SK-N-SH (cell line): ENCODE results near the gene ABHD10. TPM values are rescaled to one million over a fixed set of nuclear protein-coding genes. Genes with fewer than 3 reads are reported as not detected.
A peak's percentile ranks its signal among the peaks of the same experiment; 100 is the strongest.

Source experiments
- CTCF ChIA-PET: fragments of 300-600, 350-600 bp; formaldehyde crosslinking; extraction: SDS; loops from one replicate; lab custom pipeline; 2021; lab: Yijun Ruan, JAX
- POLR2A ChIA-PET: fragments of 350-600 bp; sonication (Branson Sonifier 250); formaldehyde crosslinking; extraction: SDS; loops from one replicate; lab custom pipeline; 2020; ENCODE audit warnings: antibody characterized with exemption, inconsistent platforms; lab: Yijun Ruan, JAX
- DNase-seq: peaks from one replicate; pipeline ENCODE4 v3.0.0; 2012
- H2AFZ ChIP-seq: fragments of 200-600 bp; sonication (generic); 2 replicates; pipeline ENCODE4 v1.8.1; 2016; ENCODE audit warnings: antibody characterized with exemption, mild to moderate bottlenecking, low read depth
- H3F3A ChIP-seq: fragments of 200-600 bp; sonication (generic); replicated peaks from 2 replicates; pipeline ENCODE3; 2016; ENCODE audit warnings: antibody characterized with exemption, mild to moderate bottlenecking; ENCODE audit not compliant: insufficient read depth
- H3K27ac ChIP-seq, 2 experiments: fragments of 200-500 bp in 1 of 2; fragments of 200-600 bp in 1 of 2; sonication (Bioruptor generic) in 1 of 2; sonication (generic), shearing (Covaris generic) in 1 of 2; 2 replicates each; pipeline versions ENCODE4 v1.5.1 to v1.6.1; 2014 to 2016; ENCODE audit warnings: low read depth in 2 of 2, inconsistent platforms in 1 of 2, low read length in 1 of 2, mild to moderate bottlenecking in 1 of 2, mixed read lengths in 1 of 2
- H3K27me3 ChIP-seq: fragments of 200-600 bp; sonication (generic), shearing (Covaris generic); 2 replicates; pipeline ENCODE4 v1.6.1; 2016; ENCODE audit warnings: mixed run types; ENCODE audit not compliant: insufficient read depth
- H3K36me3 ChIP-seq, 2 experiments: fragments of 200-500 bp in 1 of 2; fragments of 200-600 bp in 1 of 2; sonication (Bioruptor generic) in 1 of 2; sonication (generic) in 1 of 2; replicated peaks in 1 of 2; 2 replicates each; pipeline versions ENCODE3 to v1.5.1; 2014 to 2016; ENCODE audit warnings: low read length in 1 of 2, mild to moderate bottlenecking in 1 of 2; ENCODE audit not compliant: insufficient read depth in 2 of 2, control insufficient read depth in 1 of 2
- H3K4me1 ChIP-seq, 2 experiments: fragments of 200-500 bp in 1 of 2; fragments of 200-600 bp in 1 of 2; sonication (Bioruptor generic) in 1 of 2; sonication (generic), shearing (Covaris generic) in 1 of 2; 2 replicates each; pipeline versions ENCODE4 v1.5.1 to v1.6.1; 2014 to 2016; ENCODE audit warnings: low read depth in 1 of 2, low read length in 1 of 2, mixed run types in 1 of 2; ENCODE audit not compliant: insufficient read depth in 2 of 2, control insufficient read depth in 1 of 2
- H3K4me2 ChIP-seq: fragments of 200-600 bp; sonication (generic), shearing (Covaris generic); 2 replicates; pipeline ENCODE4 v1.6.1; 2017; ENCODE audit warnings: mixed run types
- H3K4me3 ChIP-seq, 2 experiments: fragments of 200-500 bp in 1 of 2; fragments of 200-600 bp in 1 of 2; sonication (Bioruptor generic) in 1 of 2; sonication (generic), shearing (Covaris generic) in 1 of 2; 2 replicates each; pipeline versions ENCODE4 v1.5.1 to v1.8.1; 2014 to 2016; ENCODE audit warnings: low read depth in 2 of 2, inconsistent platforms in 1 of 2, low read length in 1 of 2, mild to moderate bottlenecking in 1 of 2, mixed read lengths in 1 of 2, moderate library complexity in 1 of 2
- H3K79me2 ChIP-seq: fragments of 200-600 bp; sonication (generic); 2 replicates; pipeline ENCODE4 v1.8.1; 2017; ENCODE audit warnings: mild to moderate bottlenecking; ENCODE audit not compliant: insufficient read depth
- H3K9ac ChIP-seq: fragments of 200-600 bp; sonication (generic); 2 replicates; pipeline ENCODE4 v1.6.1; 2017; ENCODE audit warnings: mixed run types
- H3K9me2 ChIP-seq: fragments of 200-600 bp; sonication (generic); 2 replicates; pipeline ENCODE4 v1.6.1; 2017; ENCODE audit warnings: mixed run types
- H3K9me3 ChIP-seq: fragments of 200-600 bp; sonication (generic); 2 replicates; pipeline ENCODE4 v1.6.1; 2017; ENCODE audit warnings: mixed run types, mild to moderate bottlenecking, moderate library complexity
- H4K20me1 ChIP-seq: fragments of 200-600 bp; sonication (generic); 2 replicates; pipeline ENCODE4 v1.6.1; 2017; ENCODE audit warnings: mild to moderate bottlenecking, mixed run types; ENCODE audit not compliant: insufficient read depth
- CHD2 ChIP-seq: fragments of 150-350 bp; IDR thresholded peaks from 2 replicates; pipeline ENCODE4 v1.6.1; 2018; ENCODE audit warnings: low read length; ENCODE audit not compliant: partially characterized antibody
- ELF1 ChIP-seq: IDR thresholded peaks from 2 replicates; pipeline ENCODE4 v1.4.0; 2012
- EP300 ChIP-seq, 2 experiments: IDR thresholded peaks; 2 replicates each; pipeline versions ENCODE4 v1.4.0 to v1.6.1; 2012; ENCODE audit warnings: borderline replicate concordance in 1 of 2, low read depth in 1 of 2, low read length in 1 of 2
- EZH2phosphoT487 ChIP-seq: fragments of 200-600 bp; sonication (generic); IDR thresholded peaks from 2 replicates; pipeline ENCODE4 v1.6.1; 2017; ENCODE audit warnings: low read depth, mixed run types, mild to moderate bottlenecking, antibody characterized with exemption, moderate library complexity, borderline replicate concordance
- FOSL2 ChIP-seq: IDR thresholded peaks from 2 replicates; pipeline ENCODE4 v1.4.0; 2012; ENCODE audit warnings: low read depth, mild to moderate bottlenecking, moderate library complexity, borderline replicate concordance
- FOXM1 ChIP-seq: IDR thresholded peaks from 2 replicates; pipeline ENCODE4 v1.4.0; 2012; ENCODE audit warnings: low read depth, mild to moderate bottlenecking
- MEF2A ChIP-seq: IDR thresholded peaks from 2 replicates; pipeline ENCODE4 v1.4.0; 2012; ENCODE audit warnings: low read depth, borderline replicate concordance
- NRF1 ChIP-seq: IDR thresholded peaks from 2 replicates; pipeline ENCODE4 v1.6.1; 2012; ENCODE audit warnings: low read depth, mild to moderate bottlenecking, low read length
- POLR2AphosphoS5 ChIP-seq: IDR thresholded peaks from 2 replicates; pipeline ENCODE4 v1.6.1; 2012; ENCODE audit warnings: low read depth, low read length
- RAD21 ChIP-seq: IDR thresholded peaks from 2 replicates; pipeline ENCODE4 v1.6.1; 2012; ENCODE audit warnings: mild to moderate bottlenecking, low read length
- RCOR1 ChIP-seq: fragments of 150-350 bp; IDR thresholded peaks from 2 replicates; pipeline ENCODE4 v1.6.1; 2017; ENCODE audit warnings: antibody characterized with exemption, low read length
- RFX5 ChIP-seq: IDR thresholded peaks from 2 replicates; pipeline ENCODE4 v1.6.1; 2012; ENCODE audit warnings: mild to moderate bottlenecking, improper control_type of control experiment, low read length
- SIN3A ChIP-seq: IDR thresholded peaks from 2 replicates; pipeline ENCODE4 v1.6.1; 2012; ENCODE audit warnings: low read depth, mild to moderate bottlenecking, low read length, moderate library complexity, borderline replicate concordance
- SMC3 ChIP-seq: IDR thresholded peaks from 2 replicates; pipeline ENCODE4 v1.6.1; 2012; ENCODE audit warnings: low read depth, low read length, improper control_type of control experiment
- TAF1 ChIP-seq: IDR thresholded peaks from 2 replicates; pipeline ENCODE4 v1.6.1; 2012; ENCODE audit warnings: low read depth, mild to moderate bottlenecking, low read length, moderate library complexity, borderline replicate concordance
- TCF12 ChIP-seq: IDR thresholded peaks from 2 replicates; pipeline ENCODE4 v1.4.0; 2012
- TEAD4 ChIP-seq: IDR thresholded peaks from 2 replicates; pipeline ENCODE4 v1.4.0; 2012; ENCODE audit warnings: mild to moderate bottlenecking, borderline replicate concordance; ENCODE audit not compliant: insufficient read depth
- YY1 ChIP-seq: IDR thresholded peaks from 2 replicates; pipeline ENCODE4 v1.4.0; 2012; ENCODE audit warnings: low read depth, mild to moderate bottlenecking
- WGBS: methylation state at CpG from one replicate; pipeline ENCODE4 v1.1.6; 2017; ENCODE audit warnings: low lambda C conversion rate; 5-methylcytosine and 5-hydroxymethylcytosine counted together
- polyA plus RNA-seq, 3 experiments: library from polyadenylated mRNA; depleted of rRNA; stranded (reverse); fragments of >200 nt; gene quantifications; 2 replicates each; pipeline ENCODE4 v1.2.3, GENCODE V29; 2012
- TF ChIP-seq, protein P1 (sequence below): IDR thresholded peaks from 2 replicates; pipeline ENCODE4 v1.4.0; 2012; ENCODE audit warnings: low read depth, borderline replicate concordance
- TF ChIP-seq, protein P2 (sequence below): IDR thresholded peaks from 2 replicates; pipeline ENCODE4 v1.4.0; 2012; ENCODE audit warnings: low read depth, borderline replicate concordance
- TF ChIP-seq, protein P3 (sequence below): fragments of 150-350 bp; IDR thresholded peaks from 2 replicates; pipeline ENCODE4 v1.6.1; 2016; ENCODE audit warnings: mild to moderate bottlenecking, low read depth, low read length
- TF ChIP-seq, protein P4 (sequence below): fragments of 150-350 bp; IDR thresholded peaks from 2 replicates; pipeline ENCODE4 v1.6.1; 2017; ENCODE audit warnings: antibody characterized with exemption, low read length, low read depth, borderline replicate concordance
- TF ChIP-seq, protein P5 (sequence below): fragments of 200-600 bp; sonication (generic); IDR thresholded peaks from 2 replicates; pipeline ENCODE4 v1.6.1; 2017; ENCODE audit warnings: antibody characterized with exemption, mild to moderate bottlenecking, moderate library complexity
- TF ChIP-seq, protein P6 (sequence below): IDR thresholded peaks from 2 replicates; pipeline ENCODE4; 2012

ABHD10 gene
- polyA plus RNA-seq (2012; rRNA removed) = 14.8 and 18.3 TPM in 2 replicates
- polyA plus RNA-seq (2012; cell fraction: cytosol; rRNA removed) = 21.0 and 22.0 TPM in 2 replicates
- 6.4 and 16.8 TPM in 2 replicates for polyA plus RNA-seq (2012; cell fraction: nucleus; rRNA removed)

DNA sequence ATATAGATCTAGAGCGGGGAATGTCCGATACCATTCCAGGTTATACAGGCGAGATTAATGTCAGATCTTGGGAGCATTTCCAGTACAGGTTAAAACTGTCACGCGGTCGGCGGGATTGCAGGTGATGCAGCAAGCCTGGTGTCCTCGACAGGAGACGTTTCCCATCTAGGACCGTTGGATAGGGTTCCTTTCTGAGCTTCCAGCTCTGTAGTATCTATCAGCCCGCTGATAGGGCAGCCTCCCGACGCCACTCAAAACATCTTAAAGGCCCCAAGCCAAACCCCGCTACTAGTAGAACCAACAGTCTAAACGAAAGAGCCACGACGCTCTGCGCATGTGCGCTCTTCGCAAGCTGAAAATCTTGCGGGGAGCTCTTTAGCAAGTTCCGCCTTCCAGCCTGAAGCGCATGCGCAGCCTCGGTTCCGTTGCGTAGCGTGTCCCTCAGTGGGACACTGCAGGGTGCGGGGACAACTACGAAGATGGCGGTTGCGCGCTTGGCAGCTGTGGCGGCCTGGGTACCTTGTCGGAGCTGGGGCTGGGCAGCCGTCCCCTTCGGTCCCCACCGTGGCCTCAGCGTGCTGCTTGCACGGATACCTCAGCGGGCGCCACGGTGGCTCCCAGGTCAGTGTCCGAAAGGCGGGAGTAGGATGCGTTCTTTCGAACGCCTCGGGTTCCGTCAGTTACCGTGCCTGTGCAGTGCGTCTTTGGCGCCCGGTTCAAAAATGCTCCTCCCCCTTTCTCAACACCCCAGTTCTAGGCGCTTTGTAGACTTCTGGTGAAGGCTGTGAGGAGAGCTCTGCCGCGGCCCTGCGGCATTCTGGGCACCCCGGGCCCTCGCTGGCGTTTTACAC is at the start of gene ABHD10:
TSS of gene ABHD10 (plus strand) at position 444 of the 851 bp plus-strand sequence. CDS start at position 480, 36 bp downstream.
- H4K20me1 ChIP-seq = no peaks in the 10 kb centered on the region
- H3K27me3 ChIP-seq = no peaks in the 10 kb centered on the region
- peaks cover 8 to 12% of the 10 kb centered on the region in 2 experiments; a peak in 3 of 4 replicates for H3K4me1 ChIP-seq
- DNase-seq = peak; percentile 90
- H3K4me2 ChIP-seq = peak within 1 kb of the TSS; percentile 80
- H3K9me2 ChIP-seq = no peaks in the 10 kb centered on the region
- H3F3A ChIP-seq = peaks cover 36% of the 10 kb centered on the region
- peaks cover 48% of the 10 kb centered on the region for H3K79me2 ChIP-seq
- peak within 1 kb of the TSS; percentile 84 to 92 for H3K4me3 ChIP-seq
- H3K9ac ChIP-seq = peak within 1 kb of the TSS; percentile 80
- H3K27ac ChIP-seq = peak within 1 kb of the TSS; percentile 70 to 92
- CTCF ChIA-PET = interaction anchor here (0.9 to 5.7 kb wide), 13 partner anchors 10 to 287 kb away, joined by 3 to 40 read pairs (median 5); no protein-coding TSS in a partner anchor
- WGBS = 3% methylated on average over 31 of the region's 61 CpGs
- H3K36me3 ChIP-seq = peaks cover 18 to 24% of the 10 kb centered on the region in 2 experiments
- peak within 1 kb of the TSS; percentile 89 for H2AFZ ChIP-seq
- H3K9me3 ChIP-seq = no peaks in the 10 kb centered on the region
- POLR2A ChIA-PET = interaction anchor here (1.0 to 1.7 kb wide), 4 partner anchors 11 to 21 kb away, joined by 3 to 20 read pairs (median 4); partner anchors contain the start of gene TAGLN3
- no peak for TF ChIP-seq TEAD4
- peak; percentile 99 for TF ChIP-seq NRF1
- TF ChIP-seq FOSL2 = no peak
- TF ChIP-seq, protein P1, sequence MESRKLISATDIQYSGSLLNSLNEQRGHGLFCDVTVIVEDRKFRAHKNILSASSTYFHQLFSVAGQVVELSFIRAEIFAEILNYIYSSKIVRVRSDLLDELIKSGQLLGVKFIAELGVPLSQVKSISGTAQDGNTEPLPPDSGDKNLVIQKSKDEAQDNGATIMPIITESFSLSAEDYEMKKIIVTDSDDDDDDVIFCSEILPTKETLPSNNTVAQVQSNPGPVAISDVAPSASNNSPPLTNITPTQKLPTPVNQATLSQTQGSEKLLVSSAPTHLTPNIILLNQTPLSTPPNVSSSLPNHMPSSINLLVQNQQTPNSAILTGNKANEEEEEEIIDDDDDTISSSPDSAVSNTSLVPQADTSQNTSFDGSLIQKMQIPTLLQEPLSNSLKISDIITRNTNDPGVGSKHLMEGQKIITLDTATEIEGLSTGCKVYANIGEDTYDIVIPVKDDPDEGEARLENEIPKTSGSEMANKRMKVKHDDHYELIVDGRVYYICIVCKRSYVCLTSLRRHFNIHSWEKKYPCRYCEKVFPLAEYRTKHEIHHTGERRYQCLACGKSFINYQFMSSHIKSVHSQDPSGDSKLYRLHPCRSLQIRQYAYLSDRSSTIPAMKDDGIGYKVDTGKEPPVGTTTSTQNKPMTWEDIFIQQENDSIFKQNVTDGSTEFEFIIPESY = no peak
- no peak for TF ChIP-seq MEF2A
- TF ChIP-seq, protein P2, sequence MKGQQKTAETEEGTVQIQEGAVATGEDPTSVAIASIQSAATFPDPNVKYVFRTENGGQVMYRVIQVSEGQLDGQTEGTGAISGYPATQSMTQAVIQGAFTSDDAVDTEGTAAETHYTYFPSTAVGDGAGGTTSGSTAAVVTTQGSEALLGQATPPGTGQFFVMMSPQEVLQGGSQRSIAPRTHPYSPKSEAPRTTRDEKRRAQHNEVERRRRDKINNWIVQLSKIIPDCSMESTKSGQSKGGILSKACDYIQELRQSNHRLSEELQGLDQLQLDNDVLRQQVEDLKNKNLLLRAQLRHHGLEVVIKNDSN = no peak
- no peak for TF ChIP-seq RFX5
- TF ChIP-seq SIN3A = 0 out of 2 replicates have a peak, but pooled peaks have one; percentile 46
- TF ChIP-seq TCF12 = no peak
- TF ChIP-seq SMC3 = no peak
- no peak for TF ChIP-seq RAD21
- TF ChIP-seq, protein P3, sequence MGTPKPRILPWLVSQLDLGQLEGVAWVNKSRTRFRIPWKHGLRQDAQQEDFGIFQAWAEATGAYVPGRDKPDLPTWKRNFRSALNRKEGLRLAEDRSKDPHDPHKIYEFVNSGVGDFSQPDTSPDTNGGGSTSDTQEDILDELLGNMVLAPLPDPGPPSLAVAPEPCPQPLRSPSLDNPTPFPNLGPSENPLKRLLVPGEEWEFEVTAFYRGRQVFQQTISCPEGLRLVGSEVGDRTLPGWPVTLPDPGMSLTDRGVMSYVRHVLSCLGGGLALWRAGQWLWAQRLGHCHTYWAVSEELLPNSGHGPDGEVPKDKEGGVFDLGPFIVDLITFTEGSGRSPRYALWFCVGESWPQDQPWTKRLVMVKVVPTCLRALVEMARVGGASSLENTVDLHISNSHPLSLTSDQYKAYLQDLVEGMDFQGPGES = no peak
- no peak for TF ChIP-seq ELF1
- TF ChIP-seq, protein P4, sequence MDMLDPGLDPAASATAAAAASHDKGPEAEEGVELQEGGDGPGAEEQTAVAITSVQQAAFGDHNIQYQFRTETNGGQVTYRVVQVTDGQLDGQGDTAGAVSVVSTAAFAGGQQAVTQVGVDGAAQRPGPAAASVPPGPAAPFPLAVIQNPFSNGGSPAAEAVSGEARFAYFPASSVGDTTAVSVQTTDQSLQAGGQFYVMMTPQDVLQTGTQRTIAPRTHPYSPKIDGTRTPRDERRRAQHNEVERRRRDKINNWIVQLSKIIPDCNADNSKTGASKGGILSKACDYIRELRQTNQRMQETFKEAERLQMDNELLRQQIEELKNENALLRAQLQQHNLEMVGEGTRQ = no peak
- TF ChIP-seq POLR2AphosphoS5 = peak; percentile 91
- peak; percentile 7; the same call in 1 of the 2 replicates for TF ChIP-seq TAF1
- no peak for TF ChIP-seq CHD2
- TF ChIP-seq FOXM1 = no peak
- no peak for TF ChIP-seq EZH2phosphoT487
- TF ChIP-seq, protein P5, sequence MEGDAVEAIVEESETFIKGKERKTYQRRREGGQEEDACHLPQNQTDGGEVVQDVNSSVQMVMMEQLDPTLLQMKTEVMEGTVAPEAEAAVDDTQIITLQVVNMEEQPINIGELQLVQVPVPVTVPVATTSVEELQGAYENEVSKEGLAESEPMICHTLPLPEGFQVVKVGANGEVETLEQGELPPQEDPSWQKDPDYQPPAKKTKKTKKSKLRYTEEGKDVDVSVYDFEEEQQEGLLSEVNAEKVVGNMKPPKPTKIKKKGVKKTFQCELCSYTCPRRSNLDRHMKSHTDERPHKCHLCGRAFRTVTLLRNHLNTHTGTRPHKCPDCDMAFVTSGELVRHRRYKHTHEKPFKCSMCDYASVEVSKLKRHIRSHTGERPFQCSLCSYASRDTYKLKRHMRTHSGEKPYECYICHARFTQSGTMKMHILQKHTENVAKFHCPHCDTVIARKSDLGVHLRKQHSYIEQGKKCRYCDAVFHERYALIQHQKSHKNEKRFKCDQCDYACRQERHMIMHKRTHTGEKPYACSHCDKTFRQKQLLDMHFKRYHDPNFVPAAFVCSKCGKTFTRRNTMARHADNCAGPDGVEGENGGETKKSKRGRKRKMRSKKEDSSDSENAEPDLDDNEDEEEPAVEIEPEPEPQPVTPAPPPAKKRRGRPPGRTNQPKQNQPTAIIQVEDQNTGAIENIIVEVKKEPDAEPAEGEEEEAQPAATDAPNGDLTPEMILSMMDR = no peak
- TF ChIP-seq EP300 (IDR thresholded peaks at IDR 0.05; ENCODE audit: borderline replicate concordance in 1 of 2, low read depth in 1 of 2, low read length in 1 of 2) = no peak
- peak; percentile 34; the same call in 1 of the 2 replicates for TF ChIP-seq RCOR1
- peak; percentile 88 for TF ChIP-seq YY1
- TF ChIP-seq, protein P6, sequence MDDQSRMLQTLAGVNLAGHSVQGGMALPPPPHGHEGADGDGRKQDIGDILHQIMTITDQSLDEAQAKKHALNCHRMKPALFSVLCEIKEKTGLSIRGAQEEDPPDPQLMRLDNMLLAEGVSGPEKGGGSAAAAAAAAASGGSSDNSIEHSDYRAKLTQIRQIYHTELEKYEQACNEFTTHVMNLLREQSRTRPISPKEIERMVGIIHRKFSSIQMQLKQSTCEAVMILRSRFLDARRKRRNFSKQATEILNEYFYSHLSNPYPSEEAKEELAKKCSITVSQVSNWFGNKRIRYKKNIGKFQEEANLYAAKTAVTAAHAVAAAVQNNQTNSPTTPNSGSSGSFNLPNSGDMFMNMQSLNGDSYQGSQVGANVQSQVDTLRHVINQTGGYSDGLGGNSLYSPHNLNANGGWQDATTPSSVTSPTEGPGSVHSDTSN = peak; percentile 83
